HepG2 (cell line): ENCODE results near the gene TM9SF4. TPM values are rescaled to one million over a fixed set of nuclear protein-coding genes. Genes with fewer than 3 reads are reported as not detected.

ENCODE experiments used
- ATAC-seq: fragments of 200-7000 bp; cut with Tn5 transposase; 3 replicates; pipeline ENCODE4 v1.9.1; 2020; ENCODE audit warnings: mild to moderate bottlenecking, moderate library complexity
- BruUV-seq: library from RNA; stranded (reverse); fragments of 400-500 nt; replicated peaks from 2 replicates; lab custom pipeline; 2021; lab: Mats Ljungman, UMichigan
- CTCF ChIA-PET: fragments of 300-600 bp; formaldehyde crosslinking; extraction: SDS; loops from one replicate; lab custom pipeline; 2021; ENCODE audit warnings: low total read pairs, inconsistent platforms, low intra/inter-chr PET ratio; lab: Yijun Ruan, JAX
- POLR2A ChIA-PET: fragments of 350-600 bp; sonication (Branson Sonifier 250); formaldehyde crosslinking; loops from one replicate; lab custom pipeline; 2020; ENCODE audit warnings: antibody characterized with exemption, inconsistent platforms; lab: Yijun Ruan, JAX
- DNase-seq: peaks from one replicate; pipeline ENCODE4 v3.0.0-alpha.2; 2015; ENCODE audit warnings: low spot score
- FAIRE-seq: peaks from 3 replicates; lab custom pipeline; 2011; peaks lifted over from hg19 to GRCh38; lab: Jason Lieb, UNC
- H2AFZ ChIP-seq: one replicate; pipeline ENCODE4 v1.6.1; 2011; ENCODE audit warnings: low read length, inconsistent platforms
- H3K27ac ChIP-seq: fragments of 300-600 bp; 3 replicates; pipeline ENCODE4 v1.8.0; 2011; ENCODE audit warnings: mixed run types, mild to moderate bottlenecking, mixed read lengths, low read length, inconsistent platforms; ENCODE audit not compliant: insufficient read depth; ENCODE audit errors: extremely low read length
- H3K27me3 ChIP-seq, 2 experiments: fragments of 200-600 bp in 1 of 2; 2 replicates in 1 of 2; 3 replicates in 1 of 2; pipeline versions ENCODE4 v1.6.0 to v1.8.0; 2011; ENCODE audit warnings: low read length in 2 of 2, mild to moderate bottlenecking in 2 of 2, moderate library complexity in 2 of 2, inconsistent platforms in 1 of 2; ENCODE audit not compliant: insufficient read depth in 2 of 2, control insufficient read depth in 1 of 2
- H3K36me3 ChIP-seq, 2 experiments: fragments of 200-600 bp in 1 of 2; replicated peaks in 1 of 2; 2 replicates in 1 of 2; 3 replicates in 1 of 2; pipeline versions ENCODE4 v1.5.1 to v1.8.0; 2011; ENCODE audit warnings: low read length in 2 of 2, inconsistent platforms in 1 of 2; ENCODE audit not compliant: insufficient read depth in 2 of 2, control insufficient read depth in 1 of 2
- H3K4me1 ChIP-seq: 2 replicates; pipeline ENCODE4 v1.5.1; 2012; ENCODE audit warnings: low read length, inconsistent platforms; ENCODE audit not compliant: insufficient read depth
- H3K4me2 ChIP-seq: 2 replicates; pipeline ENCODE4 v1.6.0; 2011; ENCODE audit warnings: low read depth, low read length, inconsistent platforms
- H3K4me3 ChIP-seq, 3 experiments: fragments of 200-600 bp in 1 of 3; sonication (generic), shearing (Covaris generic) in 1 of 3; replicated peaks in 1 of 3; 2 replicates each; pipeline ENCODE4 v1.5.1; 2011 to 2016; ENCODE audit warnings: low read length in 3 of 3, inconsistent platforms in 2 of 3, low read depth in 2 of 3, mild to moderate bottlenecking in 2 of 3, control low read depth in 1 of 3, mixed read lengths in 1 of 3; ENCODE audit not compliant: insufficient read depth in 1 of 3
- H3K79me2 ChIP-seq: one replicate; pipeline ENCODE4 v1.6.1; 2011; ENCODE audit warnings: low read length, inconsistent platforms; ENCODE audit not compliant: insufficient read depth
- H3K9ac ChIP-seq: 2 replicates; pipeline ENCODE4 v1.6.0; 2011; ENCODE audit warnings: mild to moderate bottlenecking, low read depth, low read length, inconsistent platforms; ENCODE audit not compliant: insufficient read depth
- H3K9me3 ChIP-seq: 2 replicates; pipeline ENCODE4 v1.5.1; 2012; ENCODE audit warnings: mild to moderate bottlenecking, low read length
- H4K20me1 ChIP-seq: 2 replicates; pipeline ENCODE4 v1.6.0; 2011; ENCODE audit warnings: inconsistent platforms, mild to moderate bottlenecking, low read length, moderate library complexity; ENCODE audit not compliant: insufficient read depth
- AGO1 ChIP-seq: fragments of 200-400 bp; formaldehyde crosslinking; IDR thresholded peaks from 2 replicates; pipeline ENCODE4 v1.6.1; 2017; ENCODE audit warnings: mild to moderate bottlenecking, low read depth, low read length, moderate library complexity; ENCODE audit not compliant: poor library complexity, severe bottlenecking
- ASH2L ChIP-seq: fragments of 300-600, 200-600 bp; sonication (generic); IDR thresholded peaks from 2 replicates; pipeline ENCODE4 v1.7.0; 2017; ENCODE audit warnings: low read depth, mild to moderate bottlenecking, moderate library complexity, mixed read lengths, low read length; ENCODE audit not compliant: insufficient read length
- MTF2 ChIP-seq: sonication (generic); formaldehyde crosslinking; IDR thresholded peaks from 2 replicates; pipeline ENCODE4 v1.5.0; 2020; ENCODE audit warnings: missing genetic modification reagents, borderline replicate concordance
- RBM22 ChIP-seq: fragments of 200-400 bp; formaldehyde crosslinking; optimal IDR thresholded peaks from 2 replicates; pipeline ENCODE3; 2017; ENCODE audit warnings: mild to moderate bottlenecking, low read length, moderate library complexity
- ZBTB3 ChIP-seq: sonication (generic); formaldehyde crosslinking; IDR thresholded peaks from 2 replicates; pipeline ENCODE4 v1.4.0; 2020; ENCODE audit warnings: low read depth, mild to moderate bottlenecking, moderate library complexity, missing genetic modification reagents, borderline replicate concordance
- ZMYM3 ChIP-seq: sonication (generic); formaldehyde crosslinking; IDR thresholded peaks from 2 replicates; pipeline ENCODE4 v1.5.1; 2020; ENCODE audit warnings: mild to moderate bottlenecking, missing genetic modification reagents
- ZNF558 ChIP-seq: sonication (generic); formaldehyde crosslinking; IDR thresholded peaks from 2 replicates; pipeline ENCODE4 v1.9.0; 2022; ENCODE audit warnings: mild to moderate bottlenecking, missing genetic modification reagents, borderline replicate concordance
- ZNF713 ChIP-seq: sonication (generic); formaldehyde crosslinking; IDR thresholded peaks from 2 replicates; pipeline ENCODE4 v1.4.0; 2020; ENCODE audit warnings: mild to moderate bottlenecking, missing genetic modification reagents
- ZNF768 ChIP-seq: sonication (generic); formaldehyde crosslinking; IDR thresholded peaks from 2 replicates; pipeline ENCODE4 v1.4.0; 2020; ENCODE audit warnings: missing genetic modification reagents
- WGBS: methylation state at CpG from one replicate; pipeline ENCODE4 v1.1.6; 2017; ENCODE audit warnings: low lambda C conversion rate; 5-methylcytosine and 5-hydroxymethylcytosine counted together
- in situ Hi-C: cut with HindIII; loops from 2 replicates; pipeline ENCODE4 v1.10.0; 2017; ENCODE audit warnings: low pct_unique_long_range_greater_than_20kb; ENCODE audit not compliant: extremely low pct_ligation_motif_present
- intact Hi-C: fragments of 100-400 bp; cut with micrococcal nuclease; formaldehyde crosslinking; loops from one replicate; pipeline ENCODE4 v1.10.0; 2022; ENCODE audit not compliant: unreplicated experiment
- polyA plus RNA-seq, 8 experiments: library from polyadenylated mRNA; depleted of rRNA in 3 of 8; stranded (reverse) in 7 of 8; unstranded in 1 of 8; fragments of >200 nt; fragmentation: Illumina TruSeq in 4 of 8; extraction: Trizol in 4 of 8; gene quantifications; 2 replicates each; pipeline versions ENCODE4 v1.2.1 to v1.2.3, GENCODE V29; 2011 to 2016; ENCODE audit warnings: low read depth in 4 of 8, missing spikeins in 1 of 8, mixed read lengths in 1 of 8; ENCODE audit not compliant: insufficient read depth in 1 of 8
- total RNA-seq, 5 experiments: library from RNA; depleted of rRNA; stranded (reverse); fragments of >200 nt; fragmentation: Illumina TruSeq; extraction: Trizol; gene quantifications; 2 replicates each; pipeline ENCODE4 v1.2.3, GENCODE V29; 2016; ENCODE audit warnings: low read depth in 1 of 5
- TF ChIP-seq, protein P1 (sequence below): sonication (generic); formaldehyde crosslinking; IDR thresholded peaks from 2 replicates; pipeline ENCODE4 v1.5.0; 2020; ENCODE audit warnings: missing genetic modification reagents, mild to moderate bottlenecking, borderline replicate concordance
- TF ChIP-seq, protein P2 (sequence below): sonication (generic); formaldehyde crosslinking; IDR thresholded peaks from 2 replicates; pipeline ENCODE4 v1.4.0; 2020; ENCODE audit warnings: missing genetic modification reagents
- TF ChIP-seq, protein P3 (sequence below): sonication (generic); formaldehyde crosslinking; IDR thresholded peaks from 2 replicates; pipeline ENCODE4 v1.5.0; 2020; ENCODE audit warnings: mild to moderate bottlenecking, missing genetic modification reagents

Gene TM9SF4
- total and polyA plus RNA-seq, 2 of the 13 experiments (the other 11 are each of a cell fraction or from before 2014, with no cell fraction given): 53.5 to 171 TPM

DNA sequence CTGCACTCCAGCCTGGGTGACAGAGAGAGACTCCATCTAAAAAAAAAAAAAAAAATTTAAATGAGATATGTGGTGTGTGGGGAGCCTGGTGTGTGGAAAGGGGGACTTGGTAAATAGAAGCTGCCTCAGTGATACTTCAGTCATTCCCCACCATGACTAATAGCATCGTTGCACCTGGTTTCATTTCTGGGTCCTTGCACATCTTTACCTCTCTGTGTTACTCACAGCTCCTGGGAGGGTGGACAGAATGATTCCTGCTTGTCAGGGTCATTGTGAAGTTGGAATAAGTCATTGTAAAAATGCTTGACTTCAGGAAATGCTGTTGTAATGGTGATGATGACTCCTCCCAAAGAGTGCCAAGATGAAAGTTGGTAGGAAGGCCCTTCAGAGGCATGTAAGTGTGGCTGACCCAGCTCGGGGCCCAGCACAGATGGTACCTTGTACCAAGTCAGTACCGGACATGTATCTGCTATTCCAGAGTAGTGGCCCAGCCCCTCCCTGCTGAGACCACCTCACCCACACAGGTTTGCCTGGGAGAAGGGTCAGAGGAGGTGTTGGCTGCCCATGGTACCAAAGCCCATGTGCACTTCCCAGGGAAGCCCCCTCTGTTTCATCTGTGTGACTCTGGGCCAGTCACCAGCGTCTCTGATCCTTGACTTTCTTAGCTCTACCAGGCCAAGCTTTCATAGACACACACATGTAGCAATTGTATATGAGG, 49.6 kb downstream of the TM9SF4 start:
- TF ChIP-seq, protein P1, sequence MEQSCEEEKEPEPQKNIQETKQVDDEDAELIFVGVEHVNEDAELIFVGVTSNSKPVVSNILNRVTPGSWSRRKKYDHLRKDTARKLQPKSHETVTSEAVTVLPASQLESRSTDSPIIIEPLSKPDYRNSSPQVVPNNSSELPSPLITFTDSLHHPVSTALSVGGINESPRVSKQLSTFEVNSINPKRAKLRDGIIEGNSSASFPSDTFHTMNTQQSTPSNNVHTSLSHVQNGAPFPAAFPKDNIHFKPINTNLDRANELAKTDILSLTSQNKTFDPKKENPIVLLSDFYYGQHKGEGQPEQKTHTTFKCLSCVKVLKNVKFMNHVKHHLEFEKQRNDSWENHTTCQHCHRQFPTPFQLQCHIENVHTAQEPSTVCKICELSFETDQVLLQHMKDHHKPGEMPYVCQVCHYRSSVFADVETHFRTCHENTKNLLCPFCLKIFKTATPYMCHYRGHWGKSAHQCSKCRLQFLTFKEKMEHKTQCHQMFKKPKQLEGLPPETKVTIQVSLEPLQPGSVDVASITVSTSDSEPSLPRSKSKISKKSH (CRISPR knock-in tag): no peak
- TF ChIP-seq, protein P2, sequence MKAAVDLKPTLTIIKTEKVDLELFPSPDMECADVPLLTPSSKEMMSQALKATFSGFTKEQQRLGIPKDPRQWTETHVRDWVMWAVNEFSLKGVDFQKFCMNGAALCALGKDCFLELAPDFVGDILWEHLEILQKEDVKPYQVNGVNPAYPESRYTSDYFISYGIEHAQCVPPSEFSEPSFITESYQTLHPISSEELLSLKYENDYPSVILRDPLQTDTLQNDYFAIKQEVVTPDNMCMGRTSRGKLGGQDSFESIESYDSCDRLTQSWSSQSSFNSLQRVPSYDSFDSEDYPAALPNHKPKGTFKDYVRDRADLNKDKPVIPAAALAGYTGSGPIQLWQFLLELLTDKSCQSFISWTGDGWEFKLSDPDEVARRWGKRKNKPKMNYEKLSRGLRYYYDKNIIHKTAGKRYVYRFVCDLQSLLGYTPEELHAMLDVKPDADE: no peak
- TF ChIP-seq ZNF713 (CRISPR knock-in tag) (no peak), ZNF558 (no peak), ASH2L (no peak), AGO1 (no peak), MTF2 (CRISPR knock-in tag) (no peak), ZMYM3 (0 out of 2 replicates have a peak, but pooled peaks have one; percentile 8), ZBTB3 (no peak), ZNF768 (peak; percentile 58; the same call in 1 of the 2 replicates), RBM22 (peak; percentile 55)
- TF ChIP-seq, protein P3, sequence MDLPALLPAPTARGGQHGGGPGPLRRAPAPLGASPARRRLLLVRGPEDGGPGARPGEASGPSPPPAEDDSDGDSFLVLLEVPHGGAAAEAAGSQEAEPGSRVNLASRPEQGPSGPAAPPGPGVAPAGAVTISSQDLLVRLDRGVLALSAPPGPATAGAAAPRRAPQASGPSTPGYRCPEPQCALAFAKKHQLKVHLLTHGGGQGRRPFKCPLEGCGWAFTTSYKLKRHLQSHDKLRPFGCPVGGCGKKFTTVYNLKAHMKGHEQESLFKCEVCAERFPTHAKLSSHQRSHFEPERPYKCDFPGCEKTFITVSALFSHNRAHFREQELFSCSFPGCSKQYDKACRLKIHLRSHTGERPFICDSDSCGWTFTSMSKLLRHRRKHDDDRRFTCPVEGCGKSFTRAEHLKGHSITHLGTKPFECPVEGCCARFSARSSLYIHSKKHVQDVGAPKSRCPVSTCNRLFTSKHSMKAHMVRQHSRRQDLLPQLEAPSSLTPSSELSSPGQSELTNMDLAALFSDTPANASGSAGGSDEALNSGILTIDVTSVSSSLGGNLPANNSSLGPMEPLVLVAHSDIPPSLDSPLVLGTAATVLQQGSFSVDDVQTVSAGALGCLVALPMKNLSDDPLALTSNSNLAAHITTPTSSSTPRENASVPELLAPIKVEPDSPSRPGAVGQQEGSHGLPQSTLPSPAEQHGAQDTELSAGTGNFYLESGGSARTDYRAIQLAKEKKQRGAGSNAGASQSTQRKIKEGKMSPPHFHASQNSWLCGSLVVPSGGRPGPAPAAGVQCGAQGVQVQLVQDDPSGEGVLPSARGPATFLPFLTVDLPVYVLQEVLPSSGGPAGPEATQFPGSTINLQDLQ (CRISPR knock-in tag): no peak
- H2AFZ ChIP-seq: no peak overlapping the region
- 96% methylated on average over 4 of the region's 4 CpGs for WGBS
- TSS peak; percentile 30 for BruUV-seq
- peaks cover 51 to 76% of the 10 kb centered on the region in 2 experiments for H3K36me3 ChIP-seq
- in situ Hi-C loops (no loop called here), intact Hi-C loops (no loop called here)
- no peak for ATAC-seq
- no peak for FAIRE-seq
- no peaks in the 10 kb centered on the region for H3K9me3 ChIP-seq
- peaks cover 14% of the 10 kb centered on the region for H3K4me1 ChIP-seq
- CTCF ChIA-PET: no interaction called here
- no peaks in the 10 kb centered on the region for H3K79me2 ChIP-seq
- H3K27me3 ChIP-seq: no peaks in the 10 kb centered on the region
- POLR2A ChIA-PET: no interaction called here
- no peak overlapping the region for H3K4me3 ChIP-seq
- no peak overlapping the region for H3K27ac ChIP-seq
- no peak for DNase-seq
- no peak overlapping the region for H3K9ac ChIP-seq
- H4K20me1 ChIP-seq: no peaks in the 10 kb centered on the region
- no peak overlapping the region for H3K4me2 ChIP-seq
